Measurements from ENCODE around the gene SYT1. TPM values are rescaled to one million over a fixed set of nuclear protein-coding genes. Genes with fewer than 3 reads are reported as not detected.

The SYT1 gene
- total and polyA plus RNA-seq, 2 experiments from 2014 or later, result 48.7 to 51.7 TPM

DNA sequence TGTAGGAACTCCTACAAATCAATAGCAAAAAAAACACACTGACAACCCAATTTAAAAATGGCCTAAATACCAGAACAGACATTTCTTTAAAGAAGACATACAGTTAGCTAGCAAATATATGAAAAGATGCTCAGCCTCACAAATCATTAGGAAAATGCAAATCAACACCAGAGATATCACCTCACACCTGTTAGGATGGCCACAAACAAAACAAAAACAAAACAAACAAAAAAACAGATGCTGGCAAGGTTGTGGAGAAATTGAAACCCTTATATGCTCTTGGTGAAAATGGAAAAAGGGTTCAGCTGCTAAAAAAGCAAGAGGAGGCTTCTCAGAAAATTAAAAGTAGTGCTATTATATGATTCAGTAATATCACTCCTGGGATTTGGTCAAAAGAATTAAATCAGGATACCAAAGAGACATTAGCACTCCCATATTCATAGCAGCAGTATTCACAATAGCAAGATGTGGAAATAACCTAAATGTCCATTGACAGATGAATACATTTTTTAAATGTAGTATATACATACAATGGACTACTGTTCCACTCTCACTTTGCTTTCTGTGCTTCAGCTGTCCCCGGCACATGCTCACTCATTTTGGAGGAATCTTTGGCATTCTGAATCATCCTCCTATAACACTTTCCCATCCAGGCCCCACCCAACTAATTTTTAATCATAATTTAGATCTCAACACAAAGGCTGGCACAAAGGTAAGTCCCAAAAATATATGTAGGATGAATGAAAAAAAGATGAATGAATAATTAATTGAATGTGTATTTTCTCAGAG is 99.1 kb downstream of the SYT1 start:
- Histone ChIP-seq H3K27ac (ENCODE audit: low read depth) (no peak overlapping the region), H2AFZ (no peak overlapping the region), H3K9me2 (ENCODE audit: insufficient read depth) (no peaks in the 10 kb centered on the region), H3K27me3 (ENCODE audit: insufficient read depth) (no peaks in the 10 kb centered on the region), H4K20me1 (replicated peaks; ENCODE audit: insufficient read depth) (peaks cover 17% of the 10 kb centered on the region; the same call in 1 of the 2 replicates), H3K36me3 (ENCODE audit: insufficient read depth) (no peaks in the 10 kb centered on the region), H3F3A (replicated peaks; ENCODE audit: low read depth) (no peaks in the 10 kb centered on the region), H3K4me1 (ENCODE audit: insufficient read depth) (no peaks in the 10 kb centered on the region), H3K4me3 (no peak overlapping the region), H3K79me2 (replicated peaks; ENCODE audit: insufficient read depth) (no peaks in the 10 kb centered on the region), H3K4me2 (no peak overlapping the region)
- no peak overlapping the region for H3K4me3 Mint-ChIP-seq
- no peaks in the 10 kb centered on the region for H3K36me3 Mint-ChIP-seq (ENCODE audit: low read depth)
- no peak for TF ChIP-seq ZNF331 (CRISPR knock-in tag; IDR thresholded peaks at IDR 0.05; ENCODE audit: low read depth)
- no peak for TF ChIP-seq POLR2AphosphoS5 (IDR thresholded peaks at IDR 0.05; ENCODE audit: low read depth)
- no peak for TF ChIP-seq ZNF462 (CRISPR knock-in tag; IDR thresholded peaks at IDR 0.05)
- TF ChIP-seq, protein P1, sequence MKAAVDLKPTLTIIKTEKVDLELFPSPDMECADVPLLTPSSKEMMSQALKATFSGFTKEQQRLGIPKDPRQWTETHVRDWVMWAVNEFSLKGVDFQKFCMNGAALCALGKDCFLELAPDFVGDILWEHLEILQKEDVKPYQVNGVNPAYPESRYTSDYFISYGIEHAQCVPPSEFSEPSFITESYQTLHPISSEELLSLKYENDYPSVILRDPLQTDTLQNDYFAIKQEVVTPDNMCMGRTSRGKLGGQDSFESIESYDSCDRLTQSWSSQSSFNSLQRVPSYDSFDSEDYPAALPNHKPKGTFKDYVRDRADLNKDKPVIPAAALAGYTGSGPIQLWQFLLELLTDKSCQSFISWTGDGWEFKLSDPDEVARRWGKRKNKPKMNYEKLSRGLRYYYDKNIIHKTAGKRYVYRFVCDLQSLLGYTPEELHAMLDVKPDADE (IDR thresholded peaks at IDR 0.05), result no peak
- no peak for TF ChIP-seq REST (IDR thresholded peaks at IDR 0.05; ENCODE audit: unreplicated experiment)
- no peak for TF ChIP-seq JUNB (IDR thresholded peaks at IDR 0.05; ENCODE audit: unreplicated experiment)
- ATAC-seq, result no peak
- no peak overlapping the region for H3K27ac Mint-ChIP-seq
- no peaks in the 10 kb centered on the region for H3K9me3 Mint-ChIP-seq
- no peak for DNase-seq (ENCODE audit: low spot score)
- no peaks in the 10 kb centered on the region for H3K4me1 Mint-ChIP-seq
- H3K27me3 Mint-ChIP-seq (ENCODE audit: insufficient read depth, low read depth, poor library complexity), result no peaks in the 10 kb centered on the region
